Vagina (tissue), 2 donors: Measurements from ENCODE around the gene MAT2A. TPM values are rescaled to one million over a fixed set of nuclear protein-coding genes. Genes with fewer than 3 reads are reported as not detected.
"Not testable (repeated sequence)": the region's sequence is repeated elsewhere in the genome, so short reads cannot be mapped to it uniquely, and the experiment has no call there.

ENCODE experiments used
- DNase-seq, 2 donors: peaks; one replicate each; pipeline ENCODE4 v3.0.0-alpha.2; 2017; ENCODE audit errors: extremely low spot score in 2 of 2
- H3K27ac ChIP-seq: fragments of 200-600 bp; sonication (generic); one replicate; pipeline ENCODE4 v1.5.1; 2019
- H3K27me3 ChIP-seq: fragments of 200-600 bp; sonication (generic); one replicate; pipeline ENCODE4 v1.5.1; 2019
- H3K36me3 ChIP-seq, 2 donors: fragments of 200-600 bp; sonication (generic); one replicate each; pipeline ENCODE4 v1.5.1; 2017 to 2019
- H3K4me1 ChIP-seq: fragments of 200-600 bp; sonication (generic); one replicate; pipeline ENCODE4 v1.5.1; 2019
- H3K4me3 ChIP-seq, 2 donors: fragments of 200-600 bp; sonication (generic); 1 replicate in 1 of 2; 2 replicates in 1 of 2; pipeline ENCODE4 v1.5.1; 2016 to 2019
- H3K9me3 ChIP-seq: fragments of 200-600 bp; sonication (generic); one replicate; pipeline ENCODE4 v1.5.1; 2019
- POLR2A ChIP-seq, 2 donors: fragments of 450-650 bp; IDR thresholded peaks; one replicate each; pipeline ENCODE4 v1.6.1; 2017; ENCODE audit warnings: antibody characterized with exemption in 2 of 2, mild to moderate bottlenecking in 2 of 2, moderate library complexity in 2 of 2
- POLR2AphosphoS5 ChIP-seq, 2 donors: sonication (generic); formaldehyde crosslinking; IDR thresholded peaks; one replicate each; pipeline ENCODE4 v1.9.0; 2017; ENCODE audit warnings: antibody characterized with exemption in 2 of 2, mild to moderate bottlenecking in 2 of 2, low read depth in 1 of 2; ENCODE audit not compliant: insufficient read depth in 1 of 2
- intact Hi-C: fragments of 100-400 bp; cut with DNase I; formaldehyde crosslinking; loops from one replicate; pipeline ENCODE4 v1.15.1; 2023
- total RNA-seq: library from RNA; depleted of rRNA; stranded (reverse); fragments of >200 nt; gene quantifications from one replicate; pipeline ENCODE4 v1.2.3, GENCODE V29; 2016
- TF ChIP-seq, protein P1 (sequence below), 3 experiments: fragments of 450-650 bp in 2 of 3; fragments of 200-600 bp in 1 of 3; sonication (generic) in 1 of 3; IDR thresholded peaks; one replicate each; pipeline ENCODE4 v1.5.1; 2017 to 2019; ENCODE audit warnings: antibody characterized with exemption in 3 of 3, mild to moderate bottlenecking in 2 of 3, moderate library complexity in 2 of 3

Gene MAT2A
- total RNA-seq, 1 donor from 2014 or later: 177 TPM

DNA sequence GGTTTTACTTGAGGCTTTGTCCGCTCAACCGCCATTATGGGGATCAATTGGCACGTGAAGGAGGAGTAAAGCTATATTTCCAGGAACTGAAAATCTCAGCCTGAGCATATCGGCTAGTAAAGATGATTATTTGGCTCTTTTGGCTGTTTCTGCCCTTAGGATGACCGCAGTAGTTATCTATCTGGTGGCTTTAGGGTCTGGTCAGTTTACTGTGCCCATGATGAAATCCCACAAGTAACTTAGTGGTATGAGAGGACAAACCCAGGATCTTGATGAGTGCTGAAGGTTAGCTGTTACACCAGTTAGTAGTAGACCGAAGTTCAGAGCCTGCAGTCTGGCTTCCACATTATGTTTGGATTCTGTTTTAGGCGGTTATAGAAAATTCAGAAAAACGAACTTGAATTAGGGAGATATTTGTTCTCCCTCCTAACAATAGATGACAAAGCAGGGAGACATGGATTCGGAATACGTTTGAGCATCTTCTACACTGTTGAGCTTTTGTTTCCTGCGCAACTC is 1.2 kb downstream of the MAT2A start:
- Histone ChIP-seq H3K4me3 (peak overlapping the region; percentile 88 to 89), H3K27me3 (no peaks in the 10 kb centered on the region), H3K36me3 (peaks cover 0 to 34% of the 10 kb centered on the region in 2 donors), H3K27ac (peak overlapping the region; percentile 99), H3K4me1 (peaks cover 58% of the 10 kb centered on the region), H3K9me3 (no peaks in the 10 kb centered on the region)
- no peak for DNase-seq
- intact Hi-C loops: loop anchor here (10.0 kb wide), 1 partner anchor 65 kb away; the partner anchor contains the start of gene TMEM150A
- TF ChIP-seq, protein P1, sequence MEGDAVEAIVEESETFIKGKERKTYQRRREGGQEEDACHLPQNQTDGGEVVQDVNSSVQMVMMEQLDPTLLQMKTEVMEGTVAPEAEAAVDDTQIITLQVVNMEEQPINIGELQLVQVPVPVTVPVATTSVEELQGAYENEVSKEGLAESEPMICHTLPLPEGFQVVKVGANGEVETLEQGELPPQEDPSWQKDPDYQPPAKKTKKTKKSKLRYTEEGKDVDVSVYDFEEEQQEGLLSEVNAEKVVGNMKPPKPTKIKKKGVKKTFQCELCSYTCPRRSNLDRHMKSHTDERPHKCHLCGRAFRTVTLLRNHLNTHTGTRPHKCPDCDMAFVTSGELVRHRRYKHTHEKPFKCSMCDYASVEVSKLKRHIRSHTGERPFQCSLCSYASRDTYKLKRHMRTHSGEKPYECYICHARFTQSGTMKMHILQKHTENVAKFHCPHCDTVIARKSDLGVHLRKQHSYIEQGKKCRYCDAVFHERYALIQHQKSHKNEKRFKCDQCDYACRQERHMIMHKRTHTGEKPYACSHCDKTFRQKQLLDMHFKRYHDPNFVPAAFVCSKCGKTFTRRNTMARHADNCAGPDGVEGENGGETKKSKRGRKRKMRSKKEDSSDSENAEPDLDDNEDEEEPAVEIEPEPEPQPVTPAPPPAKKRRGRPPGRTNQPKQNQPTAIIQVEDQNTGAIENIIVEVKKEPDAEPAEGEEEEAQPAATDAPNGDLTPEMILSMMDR (IDR thresholded peaks at IDR 0.05): no peak
- TF ChIP-seq POLR2AphosphoS5 (IDR thresholded peaks at IDR 0.05; ENCODE audit: insufficient read depth in 1 of 2, low read depth in 1 of 2): no peak
- no peak for TF ChIP-seq POLR2A (IDR thresholded peaks at IDR 0.05)

GRCh38 chr2:85541262-85541661 is 2.3 kb downstream of the MAT2A start:
- H3K27ac ChIP-seq: peak overlapping the region; percentile 99
- TF ChIP-seq POLR2A (IDR thresholded peaks at IDR 0.05) (no peak), POLR2AphosphoS5 (IDR thresholded peaks at IDR 0.05; ENCODE audit: insufficient read depth in 1 of 2, low read depth in 1 of 2) (no peak)
- TF ChIP-seq, protein P1 (IDR thresholded peaks at IDR 0.05): no peak
- intact Hi-C loops: loop anchor here (10.0 kb wide), 1 partner anchor 64 kb away; the partner anchor contains the start of gene TMEM150A

GRCh38 chr2:85541753-85542457 is 2.9 kb downstream of the MAT2A start:
- H3K4me1 ChIP-seq: peaks cover 55% of the 10 kb centered on the region
- no peak for TF ChIP-seq POLR2A (IDR thresholded peaks at IDR 0.05)
- TF ChIP-seq, protein P1 (IDR thresholded peaks at IDR 0.05): no peak
- peak in 1 of 2 donors; percentile 21 for TF ChIP-seq POLR2AphosphoS5 (IDR thresholded peaks at IDR 0.05; ENCODE audit: insufficient read depth in 1 of 2, low read depth in 1 of 2)
- H3K36me3 ChIP-seq: peaks cover 0 to 44% of the 10 kb centered on the region in 2 donors

More at GRCh38 chr2:85541262-85541661, 2.3 kb downstream of the MAT2A start:
- H3K27me3 ChIP-seq: no peaks in the 10 kb centered on the region
- H3K4me1 ChIP-seq: peaks cover 58% of the 10 kb centered on the region
- peaks cover 0 to 44% of the 10 kb centered on the region in 2 donors for H3K36me3 ChIP-seq
- DNase-seq: no peak
- H3K9me3 ChIP-seq: no peaks in the 10 kb centered on the region
- H3K4me3 ChIP-seq: peak overlapping the region; percentile 88 to 89

DNA sequence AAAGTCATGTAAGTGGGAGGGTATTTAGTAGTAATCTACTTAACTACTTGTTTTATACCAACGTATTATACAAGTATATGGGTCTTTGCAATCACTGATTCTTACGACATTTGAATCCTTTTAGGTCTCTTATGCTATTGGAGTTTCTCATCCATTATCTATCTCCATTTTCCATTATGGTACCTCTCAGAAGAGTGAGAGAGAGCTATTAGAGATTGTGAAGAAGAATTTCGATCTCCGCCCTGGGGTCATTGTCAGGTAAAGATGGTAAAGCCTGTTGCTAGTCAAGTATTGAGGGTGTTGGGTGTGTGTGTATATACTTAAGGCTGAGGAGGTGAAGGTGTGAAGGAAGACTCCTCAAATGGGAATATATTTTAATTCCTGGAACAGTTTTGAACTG is 3.8 kb downstream of the MAT2A start:
- H3K4me1 ChIP-seq: peaks cover 46% of the 10 kb centered on the region
- TF ChIP-seq, protein P1 (IDR thresholded peaks at IDR 0.05): no peak
- TF ChIP-seq POLR2A (IDR thresholded peaks at IDR 0.05): no peak
- no peak for TF ChIP-seq POLR2AphosphoS5 (IDR thresholded peaks at IDR 0.05; ENCODE audit: insufficient read depth in 1 of 2, low read depth in 1 of 2)
- H3K4me3 ChIP-seq: no peak overlapping the region
- DNase-seq: no peak
- no peaks in the 10 kb centered on the region for H3K27me3 ChIP-seq
- H3K9me3 ChIP-seq: no peaks in the 10 kb centered on the region
- H3K36me3 ChIP-seq: peaks cover 0 to 44% of the 10 kb centered on the region in 2 donors
- H3K27ac ChIP-seq: peak overlapping the region; percentile 99
- intact Hi-C loops: loop anchor here (10.0 kb wide), 1 partner anchor 62 kb away; the partner anchor contains the start of gene TMEM150A

More at GRCh38 chr2:85541753-85542457, 2.9 kb downstream of the MAT2A start:
- Histone ChIP-seq H3K4me3 (peak overlapping the region; percentile 88 to 89), H3K9me3 (no peaks in the 10 kb centered on the region), H3K27me3 (no peaks in the 10 kb centered on the region), H3K27ac (peak overlapping the region; percentile 99)
- DNase-seq: no peak
- intact Hi-C loops: loop anchor here (10.0 kb wide), 1 partner anchor 63 kb away; the partner anchor contains the start of gene TMEM150A

DNA sequence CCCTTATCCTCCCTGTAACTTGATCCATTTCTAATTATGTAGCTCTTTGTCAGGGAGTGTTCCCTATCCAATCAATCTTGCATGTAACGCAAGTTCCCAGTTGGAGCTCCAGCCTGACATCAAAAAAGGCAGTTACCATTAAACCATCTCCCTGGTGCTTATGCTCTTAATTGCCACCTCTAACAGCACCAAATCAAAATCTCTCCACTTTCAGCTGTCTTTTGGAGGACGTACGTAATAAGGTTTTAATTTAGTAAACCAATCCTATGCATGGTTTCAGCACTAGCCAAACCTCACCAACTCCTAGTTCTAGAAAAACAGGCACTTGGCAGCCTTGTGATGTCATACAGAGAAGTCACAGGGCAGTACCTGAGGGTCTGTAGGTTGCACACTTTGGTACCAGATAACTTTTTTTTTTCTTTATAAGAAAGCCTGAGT is 5.3 kb downstream of the MAT2A start:
- not testable (repeated sequence) for H3K27me3 ChIP-seq, H3K9me3 ChIP-seq, H3K4me3 ChIP-seq, DNase-seq
- intact Hi-C loops: loop anchor here (10.0 kb wide), 1 partner anchor 61 kb away; the partner anchor contains the start of gene TMEM150A
- H3K36me3 ChIP-seq: peaks cover 0 to 44% of the 10 kb centered on the region in 2 donors
- peak overlapping the region; percentile 9 for H3K27ac ChIP-seq
- H3K4me1 ChIP-seq: peaks cover 44% of the 10 kb centered on the region

- intact Hi-C loops: loop anchor here (10.0 kb wide), 1 partner anchor 60 kb away; the partner anchor contains the start of gene TMEM150A
- Histone ChIP-seq H3K27ac (peak overlapping the region; percentile 10), H3K36me3 (peaks cover 0 to 47% of the 10 kb centered on the region in 2 donors), H3K4me1 (peaks cover 44% of the 10 kb centered on the region)
- DNase-seq, H3K27me3 ChIP-seq, H3K9me3 ChIP-seq, H3K4me3 ChIP-seq: not testable (repeated sequence)
Observed at GRCh38 chr2:85544915-85545779, 6.2 kb downstream of the MAT2A start.
